Measurements from ENCODE around the gene MASP1.

Gene MASP1

GRCh38 chr3:187230011-187230410 is 61.5 kb downstream of the MASP1 start:
- no peaks in the 10 kb centered on the region for H3K4me1 Mint-ChIP-seq
- no peaks in the 10 kb centered on the region for H3K36me3 Mint-ChIP-seq
- H3K4me3 Mint-ChIP-seq: no peak overlapping the region
- H3K9me3 Mint-ChIP-seq: no peaks in the 10 kb centered on the region
- peaks cover 6% of the 10 kb centered on the region for H3K27me3 Mint-ChIP-seq
- no peak overlapping the region for H3K27ac Mint-ChIP-seq

- H3K4me3 Mint-ChIP-seq: no peak overlapping the region
- H3K27me3 Mint-ChIP-seq: peaks cover 6% of the 10 kb centered on the region
- no peak overlapping the region for H3K27ac Mint-ChIP-seq
- no peaks in the 10 kb centered on the region for H3K9me3 Mint-ChIP-seq
- no peaks in the 10 kb centered on the region for H3K4me1 Mint-ChIP-seq
- H3K36me3 Mint-ChIP-seq: no peaks in the 10 kb centered on the region
Observed at GRCh38 chr3:187228740-187229139, 62.8 kb downstream of the MASP1 start.

- H3K27ac Mint-ChIP-seq: no peak overlapping the region
- no peak overlapping the region for H3K4me3 Mint-ChIP-seq
- no peaks in the 10 kb centered on the region for H3K4me1 Mint-ChIP-seq
- no peaks in the 10 kb centered on the region for H3K9me3 Mint-ChIP-seq
- peaks cover 6% of the 10 kb centered on the region for H3K27me3 Mint-ChIP-seq
- no peaks in the 10 kb centered on the region for H3K36me3 Mint-ChIP-seq
Observed at GRCh38 chr3:187227658-187228258, 63.8 kb downstream of the MASP1 start.

GRCh38 chr3:187223799-187224198 is 67.7 kb downstream of the MASP1 start:
- peaks cover 4% of the 10 kb centered on the region for H3K27me3 Mint-ChIP-seq
- H3K4me1 Mint-ChIP-seq: no peaks in the 10 kb centered on the region
- no peak overlapping the region for H3K4me3 Mint-ChIP-seq
- no peak overlapping the region for H3K27ac Mint-ChIP-seq
- H3K36me3 Mint-ChIP-seq: no peaks in the 10 kb centered on the region
- H3K9me3 Mint-ChIP-seq: no peaks in the 10 kb centered on the region

- H3K27ac Mint-ChIP-seq: no peak overlapping the region
- H3K9me3 Mint-ChIP-seq: no peaks in the 10 kb centered on the region
- H3K4me1 Mint-ChIP-seq: no peaks in the 10 kb centered on the region
- no peaks in the 10 kb centered on the region for H3K36me3 Mint-ChIP-seq
- no peak overlapping the region for H3K4me3 Mint-ChIP-seq
- H3K27me3 Mint-ChIP-seq: peaks cover 4% of the 10 kb centered on the region
Observed at GRCh38 chr3:187222801-187223200, 68.7 kb downstream of the MASP1 start.

- H3K27ac Mint-ChIP-seq: no peak overlapping the region
- H3K4me3 Mint-ChIP-seq: no peak overlapping the region
Observed at GRCh38 chr3:187215460-187215859, 76.1 kb downstream of the MASP1 start.

GRCh38 chr3:187213616-187214015 is 77.9 kb downstream of the MASP1 start:
- Mint-ChIP-seq H3K36me3 (no peaks in the 10 kb centered on the region), H3K27ac (no peak overlapping the region), H3K4me1 (no peaks in the 10 kb centered on the region), H3K27me3 (peaks cover under 1% of the 10 kb centered on the region), H3K9me3 (no peaks in the 10 kb centered on the region), H3K4me3 (no peak overlapping the region)

More at GRCh38 chr3:187215460-187215859, 76.1 kb downstream of the MASP1 start:
- Mint-ChIP-seq H3K27me3 (peaks cover 1% of the 10 kb centered on the region), H3K4me1 (no peaks in the 10 kb centered on the region), H3K9me3 (no peaks in the 10 kb centered on the region), H3K36me3 (no peaks in the 10 kb centered on the region)

GRCh38 chr3:187212705-187213104 is 78.8 kb downstream of the MASP1 start:
- no peaks in the 10 kb centered on the region for H3K9me3 Mint-ChIP-seq

GRCh38 chr3:187212196-187212545 is 79.4 kb downstream of the MASP1 start:
- Mint-ChIP-seq H3K27ac (no peak overlapping the region), H3K9me3 (no peaks in the 10 kb centered on the region), H3K36me3 (no peaks in the 10 kb centered on the region), H3K4me3 (no peak overlapping the region), H3K27me3 (no peaks in the 10 kb centered on the region), H3K4me1 (no peaks in the 10 kb centered on the region)

More at GRCh38 chr3:187212705-187213104, 78.8 kb downstream of the MASP1 start:
- Mint-ChIP-seq H3K4me1 (no peaks in the 10 kb centered on the region), H3K36me3 (no peaks in the 10 kb centered on the region), H3K4me3 (no peak overlapping the region), H3K27me3 (no peaks in the 10 kb centered on the region), H3K27ac (no peak overlapping the region)

GRCh38 chr3:187211532-187212195 is 79.9 kb downstream of the MASP1 start:
- H3K4me1 Mint-ChIP-seq: no peaks in the 10 kb centered on the region
- no peaks in the 10 kb centered on the region for H3K27me3 Mint-ChIP-seq
- no peaks in the 10 kb centered on the region for H3K9me3 Mint-ChIP-seq
- H3K27ac Mint-ChIP-seq: no peak overlapping the region
- H3K4me3 Mint-ChIP-seq: no peak overlapping the region
- no peaks in the 10 kb centered on the region for H3K36me3 Mint-ChIP-seq

- no peak overlapping the region for H3K27ac Mint-ChIP-seq
- no peak overlapping the region for H3K4me3 Mint-ChIP-seq
Observed at GRCh38 chr3:187210545-187211327, 80.8 kb downstream of the MASP1 start.

GRCh38 chr3:187210091-187210490 is 81.4 kb downstream of the MASP1 start:
- Mint-ChIP-seq H3K36me3 (no peaks in the 10 kb centered on the region), H3K27ac (no peak overlapping the region), H3K27me3 (no peaks in the 10 kb centered on the region), H3K9me3 (no peaks in the 10 kb centered on the region), H3K4me1 (no peaks in the 10 kb centered on the region), H3K4me3 (no peak overlapping the region)

More at GRCh38 chr3:187210545-187211327, 80.8 kb downstream of the MASP1 start:
- Mint-ChIP-seq H3K9me3 (no peaks in the 10 kb centered on the region), H3K36me3 (no peaks in the 10 kb centered on the region), H3K4me1 (no peaks in the 10 kb centered on the region), H3K27me3 (no peaks in the 10 kb centered on the region)

- Mint-ChIP-seq H3K27ac (no peak overlapping the region), H3K9me3 (no peaks in the 10 kb centered on the region), H3K27me3 (no peaks in the 10 kb centered on the region), H3K4me3 (no peak overlapping the region), H3K36me3 (no peaks in the 10 kb centered on the region), H3K4me1 (no peaks in the 10 kb centered on the region)
Observed at GRCh38 chr3:187209491-187209890, 82.0 kb downstream of the MASP1 start.

GRCh38 chr3:187208159-187208558 is 83.4 kb downstream of the MASP1 start:
- Mint-ChIP-seq H3K27me3 (peaks cover 1% of the 10 kb centered on the region), H3K9me3 (no peaks in the 10 kb centered on the region), H3K36me3 (no peaks in the 10 kb centered on the region), H3K27ac (no peak overlapping the region), H3K4me1 (no peaks in the 10 kb centered on the region), H3K4me3 (no peak overlapping the region)

GRCh38 chr3:187207624-187208023 is 83.9 kb downstream of the MASP1 start:
- Mint-ChIP-seq H3K27me3 (peaks cover 1% of the 10 kb centered on the region), H3K4me1 (no peaks in the 10 kb centered on the region), H3K36me3 (no peaks in the 10 kb centered on the region)

GRCh38 chr3:187207062-187207461 is 84.5 kb downstream of the MASP1 start:
- Mint-ChIP-seq H3K27ac (no peak overlapping the region), H3K4me3 (no peak overlapping the region), H3K9me3 (no peaks in the 10 kb centered on the region), H3K4me1 (no peaks in the 10 kb centered on the region), H3K27me3 (peaks cover 1% of the 10 kb centered on the region), H3K36me3 (no peaks in the 10 kb centered on the region)

More at GRCh38 chr3:187207624-187208023, 83.9 kb downstream of the MASP1 start:
- Mint-ChIP-seq H3K9me3 (no peaks in the 10 kb centered on the region), H3K4me3 (no peak overlapping the region), H3K27ac (no peak overlapping the region)
